GM21723 (cell line): Measurements from ENCODE around the gene FAM185A.
"Not testable (repeated sequence)": the region's sequence is repeated elsewhere in the genome, so short reads cannot be mapped to it uniquely, and the experiment has no call there.

Experiments
- ATAC-seq: cut with Tn5 transposase; IDR thresholded peaks from one replicate; pipeline ENCODE4 v1.9.1; 2021; ENCODE audit warnings: mild to moderate bottlenecking, moderate library complexity; ENCODE audit not compliant: unreplicated experiment

The FAM185A gene

DNA sequence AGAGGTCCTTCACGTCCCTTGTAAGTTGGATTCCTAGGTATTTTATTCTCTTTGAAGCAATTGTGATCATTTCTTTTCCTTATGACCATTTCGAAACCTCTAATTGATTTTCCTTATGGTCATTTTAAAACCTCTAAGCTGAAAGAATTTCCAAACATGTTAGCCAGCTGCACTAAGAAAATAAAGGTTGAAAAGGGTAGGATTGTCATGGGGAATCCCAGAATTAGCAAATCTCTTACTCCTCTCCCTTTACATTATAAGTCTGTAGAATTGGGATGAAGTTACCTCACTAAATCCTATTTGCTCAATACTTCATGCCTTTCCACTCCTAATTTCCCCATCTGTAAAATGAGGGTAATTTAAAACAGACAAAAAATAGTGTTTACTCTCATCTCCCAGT lies 79.5 kb downstream of the FAM185A start:
- no peak for ATAC-seq

DNA sequence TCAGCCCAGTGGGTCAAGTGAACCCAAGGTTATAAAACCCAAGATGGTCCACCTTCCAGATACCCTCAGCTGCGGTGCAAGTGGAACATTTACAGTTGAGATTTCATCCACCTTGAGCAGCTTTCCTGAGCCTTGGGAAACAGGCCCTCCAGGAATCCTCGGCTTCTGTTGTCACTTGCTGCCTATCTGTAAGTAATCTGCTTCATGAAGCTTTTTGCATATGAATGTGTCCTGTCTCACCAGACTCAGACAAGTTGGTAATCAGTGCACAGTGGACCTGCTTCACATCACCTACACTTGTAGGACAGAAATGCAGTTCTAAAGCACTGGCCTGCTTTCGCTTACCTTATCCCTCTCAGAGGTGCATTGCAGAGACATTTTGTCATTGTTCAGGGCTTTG lies 80.3 kb downstream of the FAM185A start:
- ATAC-seq, result no peak

DNA sequence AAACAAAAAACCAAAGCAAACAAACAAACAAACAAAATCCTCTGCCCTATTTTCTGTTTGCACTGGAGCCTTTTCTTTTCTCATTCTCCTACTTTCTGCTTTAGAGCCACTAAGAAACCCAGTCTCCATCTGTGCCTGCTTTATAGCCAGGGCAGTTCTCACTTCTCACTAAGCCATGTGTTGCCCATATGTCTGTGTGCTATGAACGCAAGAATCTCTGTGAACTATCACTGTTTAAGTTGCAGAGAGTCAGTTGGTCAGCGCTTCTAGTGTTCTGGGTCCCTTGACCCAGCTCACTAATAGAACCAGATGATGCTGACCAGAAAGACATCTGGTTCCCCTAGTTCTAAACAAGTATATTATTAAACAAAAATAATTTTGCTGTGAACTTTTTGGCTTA lies 81.4 kb downstream of the FAM185A start:
- ATAC-seq, result no peak

DNA sequence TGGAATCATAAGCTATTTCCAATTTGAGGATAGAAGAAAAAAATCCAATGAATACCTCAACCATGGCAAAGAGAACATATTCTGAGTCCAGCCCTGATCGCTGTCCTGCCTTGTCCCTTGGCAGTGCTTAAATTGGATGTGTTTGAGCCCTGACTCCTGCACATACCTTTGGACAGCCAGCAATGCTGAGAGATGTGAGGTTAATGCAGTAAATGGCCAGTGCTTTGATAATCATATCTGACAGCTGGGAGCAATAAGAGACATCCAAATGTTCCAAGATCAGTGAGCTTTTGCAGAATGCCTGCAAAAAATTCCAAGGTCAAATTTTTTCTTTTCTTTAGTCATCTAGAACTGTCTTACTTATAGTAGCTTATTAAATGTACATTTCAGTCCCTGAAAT lies 83.9 kb downstream of the FAM185A start:
- ATAC-seq, result no peak

DNA sequence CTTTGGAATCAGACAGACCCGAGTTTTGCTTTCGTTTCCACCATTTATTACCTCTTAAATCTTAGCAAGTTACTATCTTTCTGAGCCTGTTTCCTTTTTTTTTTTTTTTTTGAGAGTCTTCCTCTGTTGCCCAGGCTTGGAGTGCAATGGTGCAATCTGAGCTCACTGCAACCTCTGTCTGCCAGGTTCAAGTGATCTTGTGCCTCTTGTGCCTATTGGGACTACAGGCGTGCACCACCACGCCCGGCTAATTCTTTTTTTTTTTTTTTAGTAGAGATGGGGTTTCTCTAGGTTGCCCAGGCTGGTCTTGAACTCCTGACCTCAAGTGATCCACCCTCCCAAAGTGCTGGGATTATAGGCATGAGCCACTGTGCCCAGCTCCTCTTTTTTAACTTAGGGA lies 84.5 kb downstream of the FAM185A start:
- no peak for ATAC-seq

DNA sequence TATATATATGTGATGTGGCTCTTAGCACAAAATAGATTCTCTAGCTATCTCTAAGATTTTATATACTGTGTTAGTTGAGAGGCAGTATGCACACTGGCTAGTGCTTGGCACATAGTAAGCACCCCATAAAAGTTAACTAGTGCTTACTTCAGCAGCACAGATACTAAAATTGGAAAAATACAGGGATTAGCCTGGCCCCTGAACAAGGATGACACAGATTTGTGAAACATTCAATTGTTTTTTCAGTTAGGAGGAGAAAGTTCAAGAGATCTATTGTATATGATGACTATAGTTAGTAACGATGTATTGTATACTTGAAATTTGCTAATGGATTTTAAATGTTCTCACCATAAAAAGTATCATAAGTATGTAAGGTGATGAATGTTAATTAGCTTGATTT lies 85.7 kb downstream of the FAM185A start:
- no peak for ATAC-seq

DNA sequence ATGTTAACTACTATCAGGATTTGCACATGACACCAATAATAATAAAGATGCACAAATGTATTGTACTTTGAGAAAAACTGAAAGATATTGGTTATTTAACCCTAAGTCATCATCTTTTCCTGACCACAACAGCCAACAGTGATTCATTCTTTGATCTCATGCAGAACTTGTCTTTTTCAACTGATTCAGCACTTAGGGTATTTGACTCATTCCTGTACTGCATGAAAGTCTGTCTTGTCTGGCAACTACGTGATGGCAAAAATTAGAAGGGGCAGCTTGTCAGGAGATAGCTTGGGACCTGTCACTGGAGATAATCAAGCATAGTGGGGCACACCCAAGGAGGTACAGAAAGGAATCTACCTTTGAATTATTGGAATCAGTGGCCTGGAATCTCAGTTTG lies 86.2 kb downstream of the FAM185A start:
- peak; percentile 98 for ATAC-seq

DNA sequence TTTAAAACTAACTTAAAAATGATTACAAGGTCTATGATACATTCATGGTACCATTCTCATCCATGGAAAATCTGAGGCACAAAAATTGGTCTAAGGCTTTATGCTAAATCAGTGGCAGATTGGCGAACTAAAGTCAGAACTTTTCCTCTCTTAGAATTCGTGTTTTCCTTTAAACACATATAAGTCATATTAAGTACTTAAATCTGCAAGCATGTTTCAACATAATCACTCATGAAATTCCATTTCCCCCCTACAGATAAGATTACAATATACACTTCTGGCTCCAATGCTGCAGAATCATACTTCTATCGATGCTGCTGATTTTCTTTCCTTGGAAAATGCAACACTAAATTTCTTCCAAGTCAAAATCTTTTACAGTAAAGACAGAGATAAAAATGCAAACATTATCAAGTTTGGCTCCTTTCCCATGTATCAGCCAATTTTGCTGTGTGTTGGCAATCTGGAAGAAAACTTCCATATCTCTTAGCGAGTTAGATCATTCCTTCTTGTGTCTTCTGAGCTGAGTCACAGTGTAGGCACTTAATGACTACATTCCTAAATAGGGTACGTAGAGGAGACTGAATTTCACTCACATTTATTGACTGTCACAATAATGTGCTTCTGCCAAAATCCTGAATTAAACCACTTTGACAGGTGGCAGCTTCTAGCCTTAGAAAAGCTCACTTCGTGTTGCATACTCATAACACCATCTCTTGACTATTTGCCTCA lies 87.6 kb downstream of the FAM185A start:
- ATAC-seq, result no peak

DNA sequence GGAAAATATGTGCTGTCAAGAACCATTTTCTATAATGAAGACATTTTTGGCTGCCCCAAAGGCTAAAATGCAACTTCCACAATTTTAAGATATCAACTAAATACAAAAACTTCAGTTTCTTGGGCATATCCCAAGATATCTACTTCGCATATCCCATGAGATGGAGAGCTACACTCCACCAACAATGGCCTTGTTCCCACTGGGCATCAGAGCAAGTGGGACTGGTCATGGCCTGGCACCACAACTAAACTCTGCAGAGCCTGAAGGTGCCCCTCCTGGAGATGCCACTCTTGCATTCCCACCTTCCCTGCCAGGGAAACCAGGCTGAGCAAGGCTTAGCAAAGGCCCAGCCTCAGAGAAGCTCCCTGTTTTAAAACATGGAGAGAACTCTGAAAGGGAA lies 88.2 kb downstream of the FAM185A start:
- ATAC-seq, result no peak

DNA sequence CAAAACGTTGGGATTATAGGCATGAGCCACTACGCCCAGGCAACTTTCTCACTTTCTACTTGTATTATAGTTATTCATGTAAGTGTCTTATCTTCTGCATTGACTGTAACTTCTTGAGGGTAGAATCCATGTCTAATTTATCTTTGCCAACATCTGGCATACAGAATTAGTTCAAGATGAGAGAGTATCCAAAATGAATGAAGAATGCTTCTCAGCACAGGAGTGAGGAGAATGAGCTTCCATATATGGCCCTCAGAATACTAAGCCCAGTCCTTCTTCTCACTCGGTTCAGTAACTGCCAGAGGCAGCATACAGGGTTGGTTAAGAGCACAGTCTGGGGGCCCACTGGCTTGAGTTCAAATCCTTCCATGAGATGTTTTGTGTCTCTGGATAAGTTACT lies 89.0 kb downstream of the FAM185A start:
- ATAC-seq, result no peak

DNA sequence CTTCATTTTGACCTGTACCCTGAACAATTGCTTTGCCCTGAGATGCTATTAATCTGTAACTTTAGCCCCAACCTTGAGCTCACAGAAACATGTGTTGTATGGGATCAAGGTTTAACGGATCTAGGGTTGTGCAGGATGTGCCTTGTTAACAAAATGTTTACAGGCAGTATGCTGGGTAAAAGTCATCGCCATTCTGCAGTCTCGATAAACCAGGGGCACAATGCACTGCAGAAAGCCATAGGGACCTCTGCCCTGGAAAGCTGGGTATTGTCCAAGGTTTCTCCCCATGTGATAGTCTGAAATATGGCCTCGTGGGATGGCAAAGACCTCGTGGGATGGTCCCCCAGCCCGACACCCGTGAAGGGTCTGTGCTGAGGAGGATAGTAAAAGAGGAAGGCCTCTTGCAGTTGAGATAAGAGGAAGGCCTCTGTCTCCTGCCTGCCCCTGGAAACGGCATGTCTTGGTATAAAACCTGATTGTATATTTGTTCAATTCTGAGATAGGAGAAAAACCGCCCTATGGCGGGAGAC lies 89.8 kb downstream of the FAM185A start:
- not testable (repeated sequence) for ATAC-seq

DNA sequence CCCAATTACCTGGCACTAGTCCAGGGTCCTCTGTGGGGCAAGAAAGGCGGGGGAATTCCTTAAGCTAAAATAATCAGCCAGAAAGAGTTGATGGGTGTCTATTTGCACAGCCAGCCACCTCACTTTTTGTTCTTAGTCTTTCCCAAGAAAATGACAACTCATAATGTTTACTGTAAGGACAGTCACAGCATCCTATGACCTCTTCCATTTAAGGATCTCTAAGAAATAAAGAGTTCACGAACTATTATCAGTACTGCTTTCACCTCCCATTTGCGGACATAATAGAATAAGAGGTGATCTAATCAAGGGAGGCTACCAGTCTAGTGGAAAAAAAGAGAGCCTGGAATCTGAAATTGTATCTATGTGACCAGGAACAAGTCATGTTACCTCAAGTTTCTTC lies 91.6 kb downstream of the FAM185A start:
- ATAC-seq, result no peak

DNA sequence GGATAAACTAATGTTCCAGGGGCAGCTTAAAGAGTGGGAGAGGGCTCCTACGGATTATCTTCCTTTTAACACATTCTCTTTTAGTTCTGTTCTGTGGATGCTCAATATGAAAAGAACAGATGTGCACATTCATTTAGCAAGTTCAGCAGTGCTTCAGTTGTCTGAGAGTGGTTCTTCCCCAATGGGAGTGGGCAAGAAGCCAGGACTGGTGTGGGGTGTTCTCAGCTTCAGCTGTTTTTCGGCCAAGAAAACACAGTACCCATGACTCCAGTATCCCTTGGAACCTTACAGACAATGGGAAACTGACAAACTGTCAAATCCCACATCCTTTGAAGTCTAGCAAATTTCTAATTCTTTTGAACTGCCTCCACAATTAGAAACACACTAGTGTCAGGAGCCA lies 92.5 kb downstream of the FAM185A start:
- no peak for ATAC-seq

DNA sequence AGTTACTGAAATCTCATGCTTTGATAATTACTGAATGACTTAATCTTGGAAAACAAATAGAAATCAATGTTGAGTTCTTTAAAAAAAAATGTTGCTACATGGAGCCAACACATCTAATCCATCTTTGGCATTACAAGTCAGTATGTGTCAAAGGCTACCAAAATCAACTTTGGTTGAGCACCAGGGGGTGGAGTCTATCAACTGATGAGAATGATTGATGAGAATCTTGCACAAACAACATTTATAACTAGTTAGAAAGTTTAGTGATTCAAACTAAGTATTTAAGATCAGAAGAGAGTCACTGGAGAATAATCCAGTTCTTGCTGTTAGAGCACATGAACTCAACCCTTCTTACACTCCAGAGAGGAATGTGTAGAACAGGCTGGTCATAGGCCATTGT lies 93.5 kb downstream of the FAM185A start:
- ATAC-seq, result no peak

DNA sequence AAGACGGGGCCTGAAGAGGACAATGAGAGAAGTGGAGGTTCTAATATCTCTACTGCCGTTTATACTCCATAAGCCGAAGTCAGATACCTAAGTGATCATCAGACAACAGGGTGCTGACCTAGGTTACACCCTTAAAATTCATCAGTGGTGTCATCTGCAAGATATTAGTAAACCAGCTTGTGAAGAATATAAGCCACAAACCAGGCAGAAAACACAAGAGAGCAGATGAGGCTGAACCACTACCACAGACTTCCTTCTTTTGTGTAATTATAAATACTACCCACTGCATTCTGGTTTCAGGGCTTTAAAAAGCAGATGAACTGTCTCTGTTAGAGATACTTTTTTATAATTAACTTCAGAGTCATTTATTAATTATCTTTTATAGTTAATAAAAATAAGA lies 95.1 kb downstream of the FAM185A start:
- ATAC-seq, result peak; percentile 95

DNA sequence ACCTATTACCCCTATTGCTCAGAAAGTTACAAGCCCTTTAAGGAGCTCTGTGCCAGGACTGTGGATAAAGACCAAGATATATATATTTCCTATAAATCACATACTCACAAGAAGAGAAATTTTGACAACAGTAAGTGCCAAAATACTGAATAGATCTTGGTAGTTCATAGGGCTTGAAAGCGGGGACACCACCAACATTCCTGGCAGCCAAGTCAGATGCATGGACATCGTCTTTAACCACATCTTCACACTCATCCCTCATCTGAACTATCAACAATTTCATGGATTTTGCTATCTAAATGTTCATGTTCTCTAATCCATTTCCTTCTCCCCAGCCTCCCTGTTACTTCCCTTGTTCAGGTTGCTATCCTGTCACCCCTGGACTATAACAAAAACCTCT lies 96.5 kb downstream of the FAM185A start:
- ATAC-seq, result no peak

DNA sequence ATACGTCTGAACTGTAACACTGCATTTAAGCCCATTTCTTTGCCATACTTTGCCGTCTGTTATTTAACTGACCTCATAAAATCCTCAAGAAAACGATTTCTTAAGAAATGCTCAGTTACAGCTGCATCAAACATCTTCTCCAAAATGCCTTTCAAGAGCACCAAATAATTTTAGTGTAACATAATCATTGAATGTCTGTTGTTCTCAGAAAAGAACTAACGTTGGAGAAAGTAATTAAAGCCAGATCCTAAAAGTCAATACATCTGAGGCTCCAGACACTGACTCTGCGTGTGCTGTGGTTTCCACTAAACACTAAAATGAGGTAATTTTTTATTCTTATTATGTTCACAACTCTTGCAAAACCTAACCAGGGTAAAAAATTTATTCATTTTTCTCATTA lies 100.3 kb downstream of the FAM185A start:
- no peak for ATAC-seq

DNA sequence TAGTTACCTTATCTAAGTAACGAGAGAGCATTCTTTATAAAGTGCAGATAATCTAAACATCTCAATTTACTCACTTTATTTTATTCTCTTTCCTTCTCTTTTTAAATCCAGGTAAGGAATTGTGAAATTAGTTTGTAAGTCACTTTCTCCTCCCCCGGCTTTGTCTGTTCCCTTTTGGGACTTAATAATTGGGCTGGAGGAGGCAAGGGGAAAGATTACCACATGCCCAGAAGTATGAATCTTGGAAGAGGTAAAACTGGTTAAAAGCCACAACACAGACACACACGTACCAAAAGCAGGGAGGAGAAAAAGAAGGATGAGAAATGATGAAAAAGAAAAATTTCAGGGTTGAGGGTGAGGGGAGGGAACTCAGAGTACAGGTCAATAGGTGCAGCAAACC lies 100.7 kb downstream of the FAM185A start:
- no peak for ATAC-seq

DNA sequence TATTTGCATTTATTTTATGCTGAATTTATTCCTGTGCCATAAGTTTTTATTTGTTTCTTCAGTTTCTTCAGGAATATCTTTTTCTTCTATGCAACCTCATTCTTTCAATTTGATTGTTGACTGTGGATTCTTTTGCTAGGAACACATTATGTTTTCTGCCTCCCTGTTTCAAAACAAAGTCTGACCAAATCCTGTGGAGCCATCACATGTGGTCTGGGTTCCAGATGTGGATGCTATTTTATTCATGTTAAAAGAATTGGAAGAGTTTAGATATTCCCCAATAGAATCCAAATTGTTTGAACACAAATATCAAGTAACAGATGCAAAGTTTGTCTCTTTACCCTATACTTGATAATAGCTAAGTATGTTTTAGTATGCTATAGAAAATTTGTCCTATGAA lies 107.2 kb downstream of the FAM185A start:
- no peak for ATAC-seq
